GM19023 (cell line): ENCODE data around the gene ARPP21.

ENCODE experiments used
- ATAC-seq: cut with Tn5 transposase; IDR thresholded peaks from one replicate; pipeline ENCODE4 v1.9.1; 2021; ENCODE audit warnings: mild to moderate bottlenecking, moderate library complexity; ENCODE audit not compliant: unreplicated experiment

ARPP21 gene

GRCh38 chr3:35727179-35727578 lies 87.9 kb downstream of the ARPP21 start:
- no peak for ATAC-seq

GRCh38 chr3:35733341-35733740 lies 94.0 kb downstream of the ARPP21 start:
- ATAC-seq: no peak

GRCh38 chr3:35733864-35734263 lies 94.5 kb downstream of the ARPP21 start:
- ATAC-seq: no peak

GRCh38 chr3:35737080-35737479 lies 97.8 kb downstream of the ARPP21 start:
- no peak for ATAC-seq

- no peak for ATAC-seq
Observed at GRCh38 chr3:35737527-35737926, 98.2 kb downstream of the ARPP21 start.

- no peak for ATAC-seq
Observed at GRCh38 chr3:35737934-35738706, 98.8 kb downstream of the ARPP21 start.

GRCh38 chr3:35739181-35739809 lies 100.0 kb downstream of the ARPP21 start:
- no peak for ATAC-seq

- ATAC-seq: no peak
Observed at GRCh38 chr3:35739964-35740527, 100.7 kb downstream of the ARPP21 start.

GRCh38 chr3:35743218-35743617 lies 103.9 kb downstream of the ARPP21 start:
- ATAC-seq: no peak

- no peak for ATAC-seq
Observed at GRCh38 chr3:35744419-35744818, 105.1 kb downstream of the ARPP21 start.

GRCh38 chr3:35745351-35745750 lies 106.0 kb downstream of the ARPP21 start:
- no peak for ATAC-seq

- ATAC-seq: no peak
Observed at GRCh38 chr3:35745802-35746484, 106.6 kb downstream of the ARPP21 start.

- no peak for ATAC-seq
Observed at GRCh38 chr3:35746492-35746891, 107.2 kb downstream of the ARPP21 start.

GRCh38 chr3:35748144-35748543 lies 108.8 kb downstream of the ARPP21 start:
- no peak for ATAC-seq

- ATAC-seq: no peak
Observed at GRCh38 chr3:35751207-35751606, 111.9 kb downstream of the ARPP21 start.

- ATAC-seq: no peak
Observed at GRCh38 chr3:35757991-35758757, 118.8 kb downstream of the ARPP21 start.

GRCh38 chr3:35760146-35760545 lies 120.8 kb downstream of the ARPP21 start:
- ATAC-seq: no peak

GRCh38 chr3:35761311-35761710 lies 122.0 kb downstream of the ARPP21 start:
- ATAC-seq: no peak

- no peak for ATAC-seq
Observed at GRCh38 chr3:35772381-35773015, 133.2 kb downstream of the ARPP21 start.

GRCh38 chr3:35773417-35773816 lies 134.1 kb downstream of the ARPP21 start:
- ATAC-seq: no peak
